ENCODE measurements around the gene MYO6.
"Not testable (repeated sequence)": the region's sequence is repeated elsewhere in the genome, so short reads cannot be mapped to it uniquely, and the experiment has no call there.

GRCh38 chr6:75731029-75731428 is 18.0 kb upstream of the MYO6 start:
- TF ChIP-seq CTCF (optimal IDR thresholded peaks at IDR 0.05 in 1 of 3, IDR thresholded peaks at IDR 0.05 in 1 of 3, conservative IDR thresholded peaks at IDR 0.05 in 1 of 3; ENCODE audit: extremely low read depth in 1 of 3, insufficient read depth in 2 of 3, low read length in 3 of 3); EZH2 (IDR thresholded peaks at IDR 0.05; ENCODE audit: low read length): not testable (repeated sequence)
